ENCODE data around the gene ACAD10.

Gene ACAD10

GRCh38 chr12:111784953-111785352, 99.1 kb downstream of the ACAD10 start:
- no peak for DNase-seq
- CTCF ChIA-PET = interaction anchor here (0.7 kb wide), 1 partner anchor 28 kb away, joined by 3 read pairs; no protein-coding TSS in a partner anchor

GRCh38 chr12:111785651-111786050, 99.8 kb downstream of the ACAD10 start:
- Mint-ChIP-seq H3K27me3 (no peaks in the 10 kb centered on the region), H3K4me1 (no peaks in the 10 kb centered on the region), H3K27ac (no peak overlapping the region), H3K4me3 (no peak overlapping the region), H3K9me3 (no peaks in the 10 kb centered on the region), H3K36me3 (no peaks in the 10 kb centered on the region)
- no peak for DNase-seq
- CTCF ChIA-PET = no interaction called here

More at GRCh38 chr12:111784953-111785352, 99.1 kb downstream of the ACAD10 start:
- Mint-ChIP-seq H3K9me3 (no peaks in the 10 kb centered on the region), H3K4me1 (no peaks in the 10 kb centered on the region), H3K4me3 (no peak overlapping the region), H3K27me3 (no peaks in the 10 kb centered on the region), H3K36me3 (no peaks in the 10 kb centered on the region), H3K27ac (no peak overlapping the region)

GRCh38 chr12:111788178-111788654, 102.4 kb downstream of the ACAD10 start:
- Mint-ChIP-seq H3K27ac (no peak overlapping the region), H3K27me3 (no peaks in the 10 kb centered on the region), H3K4me1 (no peaks in the 10 kb centered on the region), H3K9me3 (no peaks in the 10 kb centered on the region), H3K4me3 (no peak overlapping the region), H3K36me3 (no peaks in the 10 kb centered on the region)
- CTCF ChIA-PET = no interaction called here
- DNase-seq = no peak

GRCh38 chr12:111789779-111790178, 103.9 kb downstream of the ACAD10 start:
- Mint-ChIP-seq H3K4me1 (no peaks in the 10 kb centered on the region), H3K4me3 (no peak overlapping the region), H3K9me3 (no peaks in the 10 kb centered on the region), H3K27me3 (no peaks in the 10 kb centered on the region), H3K36me3 (no peaks in the 10 kb centered on the region), H3K27ac (no peak overlapping the region)
- no peak for DNase-seq
- CTCF ChIA-PET = no interaction called here

- Mint-ChIP-seq H3K36me3 (no peaks in the 10 kb centered on the region), H3K4me1 (no peaks in the 10 kb centered on the region), H3K9me3 (no peaks in the 10 kb centered on the region), H3K27me3 (no peaks in the 10 kb centered on the region), H3K27ac (no peak overlapping the region), H3K4me3 (no peak overlapping the region)
- CTCF ChIA-PET = no interaction called here
- DNase-seq = no peak
Measured at GRCh38 chr12:111791507-111791906, 105.7 kb downstream of the ACAD10 start.

GRCh38 chr12:111792155-111792855, 106.5 kb downstream of the ACAD10 start:
- Mint-ChIP-seq H3K27me3 (peaks cover 3% of the 10 kb centered on the region), H3K4me1 (no peaks in the 10 kb centered on the region), H3K4me3 (no peak overlapping the region), H3K36me3 (no peaks in the 10 kb centered on the region), H3K27ac (no peak overlapping the region), H3K9me3 (no peaks in the 10 kb centered on the region)
- no peak for DNase-seq
- CTCF ChIA-PET = interaction anchor here (0.5 kb wide), 1 partner anchor 894 kb away, joined by 3 read pairs; no protein-coding TSS in a partner anchor

- Mint-ChIP-seq H3K4me3 (no peak overlapping the region), H3K36me3 (no peaks in the 10 kb centered on the region), H3K9me3 (no peaks in the 10 kb centered on the region), H3K27me3 (peaks cover 3% of the 10 kb centered on the region), H3K27ac (no peak overlapping the region), H3K4me1 (no peaks in the 10 kb centered on the region)
- no peak for DNase-seq
- CTCF ChIA-PET = no interaction called here
Measured at GRCh38 chr12:111792856-111793235, 107.0 kb downstream of the ACAD10 start.

GRCh38 chr12:111798182-111798581, 112.3 kb downstream of the ACAD10 start:
- DNase-seq = no peak
- no peaks in the 10 kb centered on the region for H3K4me1 Mint-ChIP-seq
- H3K4me3 Mint-ChIP-seq = no peak overlapping the region
- CTCF ChIA-PET = interaction anchor here (1.7 kb wide), 1 partner anchor 14 kb away, joined by 4 read pairs; no protein-coding TSS in a partner anchor
- H3K36me3 Mint-ChIP-seq = no peaks in the 10 kb centered on the region
- H3K9me3 Mint-ChIP-seq = no peaks in the 10 kb centered on the region
- peaks cover 3% of the 10 kb centered on the region for H3K27me3 Mint-ChIP-seq
- no peak overlapping the region for H3K27ac Mint-ChIP-seq

GRCh38 chr12:111799758-111800157, 113.9 kb downstream of the ACAD10 start:
- Mint-ChIP-seq H3K4me3 (no peak overlapping the region), H3K4me1 (no peaks in the 10 kb centered on the region), H3K27ac (no peak overlapping the region), H3K9me3 (no peaks in the 10 kb centered on the region), H3K36me3 (no peaks in the 10 kb centered on the region), H3K27me3 (peaks cover 3% of the 10 kb centered on the region)
- CTCF ChIA-PET = no interaction called here
- no peak for DNase-seq

GRCh38 chr12:111803038-111803626, 117.3 kb downstream of the ACAD10 start:
- Mint-ChIP-seq H3K27ac (no peak overlapping the region), H3K4me1 (no peaks in the 10 kb centered on the region), H3K27me3 (no peaks in the 10 kb centered on the region), H3K4me3 (no peak overlapping the region), H3K36me3 (no peaks in the 10 kb centered on the region), H3K9me3 (no peaks in the 10 kb centered on the region)
- DNase-seq = no peak
- CTCF ChIA-PET = no interaction called here

GRCh38 chr12:111803851-111804250, 118.0 kb downstream of the ACAD10 start:
- H3K9me3 Mint-ChIP-seq = no peaks in the 10 kb centered on the region
- H3K36me3 Mint-ChIP-seq = no peaks in the 10 kb centered on the region
- no peak for DNase-seq
- peaks cover 3% of the 10 kb centered on the region for H3K27me3 Mint-ChIP-seq
- no peaks in the 10 kb centered on the region for H3K4me1 Mint-ChIP-seq
- H3K27ac Mint-ChIP-seq = no peak overlapping the region
- no peak overlapping the region for H3K4me3 Mint-ChIP-seq
- CTCF ChIA-PET = no interaction called here

GRCh38 chr12:111806304-111806703, 120.5 kb downstream of the ACAD10 start:
- no peaks in the 10 kb centered on the region for H3K9me3 Mint-ChIP-seq
- no peak for DNase-seq
- H3K27me3 Mint-ChIP-seq = peaks cover 3% of the 10 kb centered on the region
- H3K36me3 Mint-ChIP-seq = no peaks in the 10 kb centered on the region
- CTCF ChIA-PET = no interaction called here
- no peak overlapping the region for H3K4me3 Mint-ChIP-seq
- H3K27ac Mint-ChIP-seq = no peak overlapping the region
- no peaks in the 10 kb centered on the region for H3K4me1 Mint-ChIP-seq

All from activated naive CD4-positive, alpha-beta T cell treated with anti-CD3 and anti-CD28 coated beads, Interleukin-2, amount 10 ng/mL, durations not matched to agents 7 days and 5 days (primary cell).